ENCODE data around the gene ITPKB.
A peak's percentile ranks its signal among the peaks of the same experiment; 100 is the strongest.

Gene ITPKB

GRCh38 chr1:226702957-226703831, 35.9 kb downstream of the ITPKB start:
- DNase-seq, result peak; percentile 94

- DNase-seq, result no peak
Observed at GRCh38 chr1:226702318-226702956, 36.6 kb downstream of the ITPKB start.

- peak; percentile 59 for DNase-seq
Observed at GRCh38 chr1:226700861-226701260, 38.2 kb downstream of the ITPKB start.

GRCh38 chr1:226699166-226699565, 39.9 kb downstream of the ITPKB start:
- DNase-seq, result no peak

- no peak for DNase-seq
Observed at GRCh38 chr1:226698659-226699058, 40.4 kb downstream of the ITPKB start.

- DNase-seq, result no peak
Observed at GRCh38 chr1:226697929-226698544, 41.0 kb downstream of the ITPKB start.

- DNase-seq, result no peak
Observed at GRCh38 chr1:226697151-226697928, 41.7 kb downstream of the ITPKB start.

GRCh38 chr1:226696547-226696946, 42.5 kb downstream of the ITPKB start:
- DNase-seq, result no peak

GRCh38 chr1:226695335-226695900, 43.7 kb downstream of the ITPKB start:
- no peak for DNase-seq

GRCh38 chr1:226692823-226693222, 46.3 kb downstream of the ITPKB start:
- peak; percentile 50 for DNase-seq

- no peak for DNase-seq
Observed at GRCh38 chr1:226692051-226692792, 46.9 kb downstream of the ITPKB start.

GRCh38 chr1:226691247-226691646, 47.8 kb downstream of the ITPKB start:
- peak; percentile 84 for DNase-seq

- DNase-seq, result peak; percentile 78
Observed at GRCh38 chr1:226690460-226690982, 48.6 kb downstream of the ITPKB start.

- DNase-seq, result no peak
Observed at GRCh38 chr1:226688808-226689207, 50.3 kb downstream of the ITPKB start.

GRCh38 chr1:226688056-226688748, 50.9 kb downstream of the ITPKB start:
- peak; percentile 64 for DNase-seq

GRCh38 chr1:226687426-226687825, 51.7 kb downstream of the ITPKB start:
- peak; percentile 80 for DNase-seq

- DNase-seq, result peak; percentile 54
Observed at GRCh38 chr1:226686440-226687425, 52.3 kb downstream of the ITPKB start.

GRCh38 chr1:226685196-226685820, 53.8 kb downstream of the ITPKB start:
- peak; percentile 55 for DNase-seq

- peak; percentile 46 for DNase-seq
Observed at GRCh38 chr1:226684026-226684425, 55.1 kb downstream of the ITPKB start.
